ENCODE results near the gene CACNA1C. TPM values are rescaled to one million over a fixed set of nuclear protein-coding genes. Genes with fewer than 3 reads are reported as not detected.

CACNA1C gene
- total RNA-seq, 1 donor from 2014 or later: 1.3 TPM

DNA sequence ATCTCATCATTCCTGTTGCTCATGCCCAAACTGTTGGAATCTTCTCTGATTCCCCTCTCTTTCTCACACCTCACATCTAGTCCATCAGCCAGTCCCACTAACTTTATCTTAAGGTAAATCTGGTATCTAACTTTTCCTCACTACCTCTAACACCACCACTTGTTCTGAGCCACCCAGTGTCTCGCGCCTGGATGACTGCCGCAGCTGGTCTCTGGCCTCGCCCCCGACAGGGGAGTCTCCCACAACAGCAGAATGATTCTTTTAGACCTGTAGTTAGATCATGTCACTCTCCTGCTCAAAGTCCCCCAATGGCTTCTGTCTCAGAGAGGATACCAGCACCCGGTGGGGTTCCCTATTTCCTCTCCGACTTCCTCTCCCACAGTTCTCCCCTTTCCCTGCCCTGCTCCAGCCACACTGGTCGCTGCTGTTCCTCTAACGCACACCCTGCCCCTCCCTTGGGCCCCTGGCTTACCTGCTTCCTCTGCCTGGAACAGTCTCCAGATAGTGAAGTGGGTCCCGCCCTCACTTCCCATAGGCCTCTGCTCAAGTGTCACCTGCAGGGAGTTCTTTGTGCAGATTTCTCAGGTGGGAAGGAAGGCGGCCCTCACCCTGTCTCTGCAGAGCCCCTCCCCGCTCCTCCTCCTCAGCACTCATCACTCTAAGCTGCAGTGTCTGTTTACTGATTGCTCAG is 403.5 kb downstream of the CACNA1C start:
- H3K27me3 ChIP-seq (ENCODE audit: control insufficient read depth, insufficient read depth, low read length): no peaks in the 10 kb centered on the region
- no peak for DNase-seq (ENCODE audit: low read depth)
- TF ChIP-seq, protein P1, sequence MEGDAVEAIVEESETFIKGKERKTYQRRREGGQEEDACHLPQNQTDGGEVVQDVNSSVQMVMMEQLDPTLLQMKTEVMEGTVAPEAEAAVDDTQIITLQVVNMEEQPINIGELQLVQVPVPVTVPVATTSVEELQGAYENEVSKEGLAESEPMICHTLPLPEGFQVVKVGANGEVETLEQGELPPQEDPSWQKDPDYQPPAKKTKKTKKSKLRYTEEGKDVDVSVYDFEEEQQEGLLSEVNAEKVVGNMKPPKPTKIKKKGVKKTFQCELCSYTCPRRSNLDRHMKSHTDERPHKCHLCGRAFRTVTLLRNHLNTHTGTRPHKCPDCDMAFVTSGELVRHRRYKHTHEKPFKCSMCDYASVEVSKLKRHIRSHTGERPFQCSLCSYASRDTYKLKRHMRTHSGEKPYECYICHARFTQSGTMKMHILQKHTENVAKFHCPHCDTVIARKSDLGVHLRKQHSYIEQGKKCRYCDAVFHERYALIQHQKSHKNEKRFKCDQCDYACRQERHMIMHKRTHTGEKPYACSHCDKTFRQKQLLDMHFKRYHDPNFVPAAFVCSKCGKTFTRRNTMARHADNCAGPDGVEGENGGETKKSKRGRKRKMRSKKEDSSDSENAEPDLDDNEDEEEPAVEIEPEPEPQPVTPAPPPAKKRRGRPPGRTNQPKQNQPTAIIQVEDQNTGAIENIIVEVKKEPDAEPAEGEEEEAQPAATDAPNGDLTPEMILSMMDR (IDR thresholded peaks at IDR 0.05; ENCODE audit: insufficient read depth, low read length, poor library complexity, severe bottlenecking): no peak
- no peak overlapping the region for H3K4me3 ChIP-seq (ENCODE audit: low read depth, low read length)
- H3K36me3 ChIP-seq (ENCODE audit: control insufficient read depth, insufficient read depth, low read length): no peaks in the 10 kb centered on the region

DNA sequence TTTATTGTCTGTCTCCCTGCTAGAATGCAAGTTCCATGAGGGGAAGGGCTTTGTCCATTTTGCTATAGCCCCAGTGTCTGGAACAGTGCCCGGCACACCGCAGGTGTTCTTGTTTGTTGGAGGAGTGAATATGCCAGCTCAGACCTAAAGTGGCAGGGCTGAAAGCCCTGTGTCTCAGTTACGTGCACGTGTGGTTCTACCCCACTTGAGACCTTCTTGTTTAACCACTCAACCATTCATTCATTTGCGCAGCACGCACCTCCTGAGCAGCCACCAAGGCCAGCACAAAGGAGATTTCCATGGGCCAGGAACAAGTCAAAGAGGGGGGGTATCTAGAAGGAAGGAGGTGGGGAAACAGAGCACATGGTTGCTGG is 404.0 kb downstream of the CACNA1C start:
- no peaks in the 10 kb centered on the region for H3K36me3 ChIP-seq (ENCODE audit: control insufficient read depth, insufficient read depth, low read length)
- TF ChIP-seq, protein P1 (IDR thresholded peaks at IDR 0.05; ENCODE audit: insufficient read depth, low read length, poor library complexity, severe bottlenecking): no peak
- H3K27me3 ChIP-seq (ENCODE audit: control insufficient read depth, insufficient read depth, low read length): no peaks in the 10 kb centered on the region
- DNase-seq (ENCODE audit: low read depth): no peak
- H3K4me3 ChIP-seq (ENCODE audit: low read depth, low read length): no peak overlapping the region

DNA sequence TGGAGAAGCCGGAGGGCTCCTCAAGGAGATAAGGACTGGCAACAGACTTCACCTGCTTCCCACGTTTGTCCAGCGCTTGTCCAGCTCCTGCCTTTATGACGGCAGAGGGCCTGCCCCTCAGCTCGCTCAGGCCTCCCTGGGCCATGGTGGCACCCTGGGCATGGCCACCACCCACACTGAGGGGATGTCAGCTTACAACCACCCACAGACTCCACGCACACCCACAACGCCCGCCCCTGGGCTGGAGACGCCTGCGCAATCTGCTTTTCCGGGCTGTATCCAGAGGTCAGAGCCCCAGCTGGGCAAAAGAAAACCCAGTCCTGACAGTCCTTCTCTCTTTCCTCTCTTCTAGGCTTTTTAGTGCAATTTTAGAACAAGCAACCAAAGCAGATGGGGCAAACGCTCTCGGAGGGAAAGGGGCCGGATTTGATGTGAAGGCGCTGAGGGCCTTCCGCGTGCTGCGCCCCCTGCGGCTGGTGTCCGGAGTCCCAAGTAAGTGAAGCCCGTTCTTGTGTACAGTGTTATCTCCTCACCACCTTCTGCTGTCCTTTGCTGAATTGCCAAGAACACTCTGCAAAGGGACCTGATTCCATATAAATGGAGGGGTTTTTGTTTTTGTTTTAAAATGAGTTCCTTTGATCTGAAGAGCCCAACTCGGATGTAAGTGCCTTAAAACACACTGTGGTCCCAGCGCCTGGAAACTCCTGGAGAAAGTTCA is 404.6 kb downstream of the CACNA1C start:
- TF ChIP-seq, protein P1 (IDR thresholded peaks at IDR 0.05; ENCODE audit: insufficient read depth, low read length, poor library complexity, severe bottlenecking): no peak
- Histone ChIP-seq H3K27me3 (ENCODE audit: control insufficient read depth, insufficient read depth, low read length) (no peaks in the 10 kb centered on the region), H3K4me3 (ENCODE audit: low read depth, low read length) (no peak overlapping the region), H3K36me3 (ENCODE audit: control insufficient read depth, insufficient read depth, low read length) (no peaks in the 10 kb centered on the region)
- DNase-seq (ENCODE audit: low read depth): no peak

DNA sequence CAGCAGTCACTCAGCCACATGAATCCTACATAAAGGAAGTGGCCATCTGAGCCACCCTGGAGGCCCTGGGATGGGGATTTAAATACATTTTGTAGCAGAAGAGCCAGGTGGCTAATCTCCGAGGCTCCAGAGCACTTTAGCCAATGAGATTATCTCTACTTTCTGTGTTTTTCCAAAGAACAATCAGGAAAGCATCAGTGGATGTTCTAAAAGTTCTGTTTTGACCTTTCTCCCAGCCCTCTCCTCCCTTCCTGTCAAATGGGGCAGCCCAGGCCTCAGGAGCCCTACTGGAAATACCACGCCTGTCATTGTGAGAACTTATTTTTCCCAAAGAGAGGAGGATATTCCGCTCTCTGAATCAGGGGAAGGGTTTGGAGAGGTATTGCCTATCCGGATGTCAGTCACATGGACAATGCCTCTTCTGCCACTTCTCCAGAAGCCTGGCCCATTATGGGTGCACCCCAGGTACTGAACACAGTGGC is 405.2 kb downstream of the CACNA1C start:
- H3K36me3 ChIP-seq (ENCODE audit: control insufficient read depth, insufficient read depth, low read length): no peaks in the 10 kb centered on the region
- DNase-seq (ENCODE audit: low read depth): no peak
- H3K27me3 ChIP-seq (ENCODE audit: control insufficient read depth, insufficient read depth, low read length): no peaks in the 10 kb centered on the region
- TF ChIP-seq, protein P1 (IDR thresholded peaks at IDR 0.05; ENCODE audit: insufficient read depth, low read length, poor library complexity, severe bottlenecking): no peak
- no peak overlapping the region for H3K4me3 ChIP-seq (ENCODE audit: low read depth, low read length)

DNA sequence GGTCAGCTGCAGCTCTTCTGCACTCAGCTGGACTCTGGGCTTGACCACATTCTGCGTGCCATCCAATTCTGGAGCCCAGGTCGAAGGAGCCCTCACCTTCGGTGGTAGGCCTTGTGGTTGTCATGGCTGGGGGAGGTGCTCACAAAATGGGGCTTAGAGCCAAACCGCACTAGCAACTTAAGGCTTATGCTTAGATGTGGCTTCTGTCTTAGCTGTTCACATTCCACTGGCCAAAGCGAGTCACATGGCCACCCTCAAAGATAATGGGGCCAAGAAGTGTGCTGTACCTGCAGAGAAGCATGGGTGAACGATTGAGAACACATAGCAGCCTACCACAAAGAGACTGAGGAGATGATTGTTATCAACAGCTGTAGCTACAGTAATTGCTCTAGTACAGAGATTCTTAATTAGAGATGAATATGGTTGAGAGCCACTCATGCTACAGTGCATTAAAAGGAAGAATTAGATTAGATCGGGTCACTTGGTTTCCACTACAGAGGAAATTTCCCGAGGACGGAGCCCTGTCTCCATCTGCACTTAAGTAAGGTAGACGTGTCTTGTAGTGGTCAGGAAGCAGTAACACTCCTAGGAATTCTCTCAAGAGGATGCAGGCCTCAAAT is 407.4 kb downstream of the CACNA1C start:
- no peaks in the 10 kb centered on the region for H3K27me3 ChIP-seq (ENCODE audit: control insufficient read depth, insufficient read depth, low read length)
- TF ChIP-seq, protein P1 (IDR thresholded peaks at IDR 0.05; ENCODE audit: insufficient read depth, low read length, poor library complexity, severe bottlenecking): no peak
- no peak overlapping the region for H3K4me3 ChIP-seq (ENCODE audit: low read depth, low read length)
- DNase-seq (ENCODE audit: low read depth): no peak
- no peaks in the 10 kb centered on the region for H3K36me3 ChIP-seq (ENCODE audit: control insufficient read depth, insufficient read depth, low read length)

Data from kidney epithelial cell (primary cell).